Measurements from ENCODE around the gene TGFBR1. TPM values are rescaled to one million over a fixed set of nuclear protein-coding genes. Genes with fewer than 3 reads are reported as not detected.

The TGFBR1 gene
- total RNA-seq, 1 experiment from 2014 or later, result 9.5 TPM

DNA sequence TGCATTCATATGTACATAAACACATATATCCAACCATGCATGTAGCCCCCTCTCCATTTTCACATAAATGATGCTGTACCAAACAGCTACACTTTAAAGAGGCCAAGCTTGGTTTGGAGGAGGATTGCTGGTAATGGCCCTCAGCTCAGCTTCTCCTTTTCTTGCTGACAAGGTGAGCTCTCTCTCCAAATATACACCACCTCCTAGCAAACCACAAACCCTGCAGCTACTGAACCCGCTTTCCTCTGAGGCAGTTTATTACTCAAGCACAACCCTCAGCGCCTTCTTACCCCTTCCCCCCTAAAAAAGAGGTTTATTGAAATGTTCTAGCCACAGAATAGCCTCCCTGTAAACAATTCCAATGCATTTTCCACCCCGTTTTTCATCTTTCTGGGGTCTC, 62.8 kb downstream of the TGFBR1 start:
- CTCF ChIA-PET, result no interaction called here
- intact Hi-C loops (cut with micrococcal nuclease), result no loop called here
- TF ChIP-seq EZH2phosphoT487 (IDR thresholded peaks at IDR 0.05; ENCODE audit: borderline replicate concordance, low read length) (no peak), EZH2 (IDR thresholded peaks at IDR 0.05; ENCODE audit: low read length, unreplicated experiment) (no peak)
- TF ChIP-seq, protein P1, sequence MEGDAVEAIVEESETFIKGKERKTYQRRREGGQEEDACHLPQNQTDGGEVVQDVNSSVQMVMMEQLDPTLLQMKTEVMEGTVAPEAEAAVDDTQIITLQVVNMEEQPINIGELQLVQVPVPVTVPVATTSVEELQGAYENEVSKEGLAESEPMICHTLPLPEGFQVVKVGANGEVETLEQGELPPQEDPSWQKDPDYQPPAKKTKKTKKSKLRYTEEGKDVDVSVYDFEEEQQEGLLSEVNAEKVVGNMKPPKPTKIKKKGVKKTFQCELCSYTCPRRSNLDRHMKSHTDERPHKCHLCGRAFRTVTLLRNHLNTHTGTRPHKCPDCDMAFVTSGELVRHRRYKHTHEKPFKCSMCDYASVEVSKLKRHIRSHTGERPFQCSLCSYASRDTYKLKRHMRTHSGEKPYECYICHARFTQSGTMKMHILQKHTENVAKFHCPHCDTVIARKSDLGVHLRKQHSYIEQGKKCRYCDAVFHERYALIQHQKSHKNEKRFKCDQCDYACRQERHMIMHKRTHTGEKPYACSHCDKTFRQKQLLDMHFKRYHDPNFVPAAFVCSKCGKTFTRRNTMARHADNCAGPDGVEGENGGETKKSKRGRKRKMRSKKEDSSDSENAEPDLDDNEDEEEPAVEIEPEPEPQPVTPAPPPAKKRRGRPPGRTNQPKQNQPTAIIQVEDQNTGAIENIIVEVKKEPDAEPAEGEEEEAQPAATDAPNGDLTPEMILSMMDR (conservative IDR thresholded peaks at IDR 0.05; ENCODE audit: low read depth, low read length), result no peak

DNA sequence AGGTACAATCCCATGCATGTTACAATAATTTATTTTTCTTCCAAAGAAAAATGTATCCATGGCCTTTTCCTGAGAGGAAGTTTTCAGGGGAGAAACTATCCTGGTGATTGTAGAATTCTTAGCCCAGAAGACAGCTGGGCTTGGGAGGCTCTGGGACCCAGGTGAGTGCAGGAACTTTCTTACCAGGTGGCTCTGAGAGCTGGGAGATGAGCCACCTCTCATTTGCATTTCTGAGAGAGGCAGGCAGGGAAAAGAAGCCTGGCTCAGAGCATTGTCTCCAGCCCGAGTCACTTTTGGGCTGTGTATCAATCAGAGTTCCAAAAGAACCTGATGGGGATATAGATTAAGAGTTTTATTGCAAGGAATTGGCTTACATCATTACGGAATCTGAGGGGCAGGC, 64.2 kb downstream of the TGFBR1 start:
- no peaks in the 10 kb centered on the region for H3K79me2 ChIP-seq (ENCODE audit: low read length)
- H3K9ac ChIP-seq (ENCODE audit: low read length), result no peak overlapping the region
- intact Hi-C loops (cut with micrococcal nuclease), result no loop called here
- no peak overlapping the region for H3K4me3 ChIP-seq (ENCODE audit: low read length)
- H3K9me2 ChIP-seq (replicated peaks; ENCODE audit: low read length), result no peaks in the 10 kb centered on the region
- BruUV-seq (replicated peaks), result no TSS peak
- ATAC-seq, result no peak
- no peaks in the 10 kb centered on the region for H3K9me3 ChIP-seq (ENCODE audit: low read length)
- TF ChIP-seq EZH2 (IDR thresholded peaks at IDR 0.05; ENCODE audit: low read length, unreplicated experiment) (no peak), EZH2phosphoT487 (IDR thresholded peaks at IDR 0.05; ENCODE audit: borderline replicate concordance, low read length) (no peak)
- TF ChIP-seq, protein P1 (conservative IDR thresholded peaks at IDR 0.05; ENCODE audit: low read depth, low read length), result no peak
- H3K27me3 ChIP-seq (ENCODE audit: low read length), result no peaks in the 10 kb centered on the region
- POLR2A ChIA-PET (ENCODE audit: unreplicated experiment), result no interaction called here
- no peak overlapping the region for H2AFZ ChIP-seq (ENCODE audit: low read length)
- no peaks in the 10 kb centered on the region for H3K36me3 ChIP-seq (ENCODE audit: low read depth, low read length)
- no peaks in the 10 kb centered on the region for H3F3A ChIP-seq (ENCODE audit: low read length, unreplicated experiment)
- no peak for DNase-seq
- H3K4me2 ChIP-seq (ENCODE audit: low read length), result no peak overlapping the region
- no peaks in the 10 kb centered on the region for H4K20me1 ChIP-seq (ENCODE audit: low read length)
- no peak overlapping the region for H3K27ac ChIP-seq (ENCODE audit: low read length)
- no peaks in the 10 kb centered on the region for H3K4me1 ChIP-seq (ENCODE audit: insufficient read depth, low read length)
- CTCF ChIA-PET, result no interaction called here

More for the DNA sequence above, 62.8 kb downstream of the TGFBR1 start:
- Histone ChIP-seq H3K79me2 (ENCODE audit: low read length) (no peaks in the 10 kb centered on the region), H3K9me3 (ENCODE audit: low read length) (no peaks in the 10 kb centered on the region), H3K4me1 (ENCODE audit: insufficient read depth, low read length) (no peaks in the 10 kb centered on the region), H3K9ac (ENCODE audit: low read length) (no peak overlapping the region), H3K27me3 (ENCODE audit: low read length) (no peaks in the 10 kb centered on the region), H4K20me1 (ENCODE audit: low read length) (no peaks in the 10 kb centered on the region), H3K36me3 (ENCODE audit: low read depth, low read length) (no peaks in the 10 kb centered on the region), H3K4me2 (ENCODE audit: low read length) (no peak overlapping the region), H2AFZ (ENCODE audit: low read length) (no peak overlapping the region), H3F3A (ENCODE audit: low read length, unreplicated experiment) (no peaks in the 10 kb centered on the region), H3K4me3 (ENCODE audit: low read length) (no peak overlapping the region), H3K27ac (ENCODE audit: low read length) (no peak overlapping the region), H3K9me2 (replicated peaks; ENCODE audit: low read length) (no peaks in the 10 kb centered on the region)
- DNase-seq (no peak), ATAC-seq (no peak)
- no TSS peak for BruUV-seq (replicated peaks)
- POLR2A ChIA-PET (ENCODE audit: unreplicated experiment), result no interaction called here

DNA sequence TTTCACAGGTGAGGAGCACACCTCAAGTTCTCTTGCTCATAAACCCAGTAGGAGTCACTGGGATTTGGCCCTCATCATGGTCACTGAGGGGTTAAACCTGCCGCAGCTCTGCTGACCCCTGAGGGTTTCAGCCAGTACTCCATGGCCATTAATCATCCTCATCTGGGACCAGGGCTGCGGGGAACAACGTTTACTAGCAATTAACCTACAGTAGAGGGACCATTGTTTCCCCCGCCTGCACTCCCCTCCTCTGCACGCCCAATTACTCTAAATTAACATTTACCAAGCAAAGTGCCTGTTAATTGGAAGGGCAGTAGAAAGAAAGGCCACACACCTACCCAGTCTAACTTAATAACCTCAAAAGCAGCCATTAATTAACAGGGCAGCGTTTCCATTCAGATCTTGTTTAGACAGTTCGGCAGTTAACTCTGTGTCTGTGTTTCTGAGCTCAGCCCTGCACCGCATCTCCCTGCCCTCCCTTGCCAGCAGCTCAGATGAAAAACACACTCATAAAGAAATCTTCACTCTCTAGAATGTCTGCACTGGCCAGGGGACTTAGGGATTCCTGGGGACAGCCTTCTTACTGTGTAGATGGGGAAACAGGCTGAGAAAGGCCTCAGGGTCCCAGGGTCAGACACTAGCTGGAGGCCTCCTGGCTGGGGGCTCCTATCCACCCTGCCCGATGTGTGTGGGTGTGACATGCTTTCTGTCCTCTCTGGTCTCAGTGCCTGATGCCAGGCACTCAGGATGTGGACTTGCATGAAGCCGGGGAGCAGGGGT, 65.3 kb downstream of the TGFBR1 start:
- no peak for ATAC-seq
- Histone ChIP-seq H3K79me2 (ENCODE audit: low read length) (no peaks in the 10 kb centered on the region), H3K9ac (ENCODE audit: low read length) (no peak overlapping the region), H3K9me3 (ENCODE audit: low read length) (no peaks in the 10 kb centered on the region), H3K4me2 (ENCODE audit: low read length) (no peak overlapping the region), H3K27ac (ENCODE audit: low read length) (no peak overlapping the region), H3K4me3 (ENCODE audit: low read length) (no peak overlapping the region), H2AFZ (ENCODE audit: low read length) (no peak overlapping the region), H3K27me3 (ENCODE audit: low read length) (no peaks in the 10 kb centered on the region), H3K4me1 (ENCODE audit: insufficient read depth, low read length) (no peaks in the 10 kb centered on the region), H3K36me3 (ENCODE audit: low read depth, low read length) (no peaks in the 10 kb centered on the region), H3K9me2 (replicated peaks; ENCODE audit: low read length) (no peaks in the 10 kb centered on the region), H4K20me1 (ENCODE audit: low read length) (no peaks in the 10 kb centered on the region), H3F3A (ENCODE audit: low read length, unreplicated experiment) (no peaks in the 10 kb centered on the region)
- no TSS peak for BruUV-seq (replicated peaks)
- CTCF ChIA-PET, result no interaction called here
- POLR2A ChIA-PET (ENCODE audit: unreplicated experiment), result no interaction called here
- DNase-seq, result no peak
- intact Hi-C loops (cut with micrococcal nuclease), result no loop called here
- TF ChIP-seq EZH2phosphoT487 (IDR thresholded peaks at IDR 0.05; ENCODE audit: borderline replicate concordance, low read length) (no peak), EZH2 (IDR thresholded peaks at IDR 0.05; ENCODE audit: low read length, unreplicated experiment) (no peak)
- TF ChIP-seq, protein P1 (conservative IDR thresholded peaks at IDR 0.05; ENCODE audit: low read depth, low read length), result no peak
